GM21717 (cell line): ENCODE data around the gene ERBB4.

ENCODE experiments used
- ATAC-seq: cut with Tn5 transposase; IDR thresholded peaks from one replicate; pipeline ENCODE4 v1.9.1; 2021; ENCODE audit warnings: mild to moderate bottlenecking, moderate library complexity; ENCODE audit not compliant: unreplicated experiment

Gene ERBB4

DNA sequence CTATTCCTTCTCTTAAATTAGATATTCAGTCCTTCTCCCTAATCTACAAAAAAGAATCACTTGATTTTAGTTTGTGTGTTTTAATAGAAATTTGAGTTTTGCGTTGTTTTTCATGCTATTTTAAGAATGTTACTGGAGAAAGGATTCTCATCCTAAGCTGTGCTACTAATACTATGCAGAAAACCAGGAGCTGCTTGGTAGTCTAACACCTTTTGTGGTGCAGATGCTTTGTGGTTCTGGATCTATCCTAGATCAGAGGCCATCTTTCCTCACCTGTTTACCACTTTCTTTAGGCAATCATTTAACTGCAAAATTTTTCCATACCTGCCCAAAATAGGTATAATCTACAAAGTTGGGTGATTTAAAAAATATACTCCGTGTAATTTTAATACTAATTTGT, 1158.6 kb downstream of the ERBB4 start:
- no peak for ATAC-seq

DNA sequence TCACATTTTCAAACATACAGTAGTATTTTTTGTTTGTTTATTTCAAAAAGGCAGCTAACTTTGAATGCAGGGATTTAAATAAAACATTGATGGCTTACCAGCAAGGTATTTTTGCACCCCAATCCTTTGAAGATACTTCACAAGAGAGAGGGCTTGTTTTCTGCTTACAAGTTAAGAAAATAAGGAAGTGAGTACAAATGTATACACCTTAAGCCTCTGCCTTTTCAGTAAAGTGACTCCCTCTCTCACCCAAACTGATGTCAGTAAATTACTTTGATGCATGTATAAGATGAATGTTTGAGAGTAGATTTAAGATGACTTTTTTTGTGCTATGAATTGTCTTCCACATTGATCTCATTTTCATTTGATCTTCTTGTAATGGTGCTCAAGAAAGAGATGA, 1162.2 kb downstream of the ERBB4 start:
- ATAC-seq = no peak

DNA sequence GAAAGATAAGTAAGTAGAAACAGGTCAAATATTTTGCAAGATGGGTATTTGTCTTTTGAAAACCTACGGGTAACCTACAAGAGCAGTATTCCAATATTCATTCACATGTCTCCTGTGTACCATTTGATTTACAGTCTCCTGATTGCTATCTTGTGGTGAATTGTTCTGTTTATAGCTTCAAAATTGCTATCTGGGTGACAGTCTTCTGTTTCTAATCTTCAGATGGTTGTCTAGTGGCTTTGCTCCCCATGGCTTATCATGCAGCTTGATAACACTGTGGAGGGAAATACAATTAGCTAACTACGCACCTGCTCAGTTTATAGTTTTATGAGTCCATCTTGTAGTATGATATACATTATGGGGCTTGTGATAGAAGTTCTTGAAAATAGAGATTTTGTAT, 1165.4 kb downstream of the ERBB4 start:
- no peak for ATAC-seq

DNA sequence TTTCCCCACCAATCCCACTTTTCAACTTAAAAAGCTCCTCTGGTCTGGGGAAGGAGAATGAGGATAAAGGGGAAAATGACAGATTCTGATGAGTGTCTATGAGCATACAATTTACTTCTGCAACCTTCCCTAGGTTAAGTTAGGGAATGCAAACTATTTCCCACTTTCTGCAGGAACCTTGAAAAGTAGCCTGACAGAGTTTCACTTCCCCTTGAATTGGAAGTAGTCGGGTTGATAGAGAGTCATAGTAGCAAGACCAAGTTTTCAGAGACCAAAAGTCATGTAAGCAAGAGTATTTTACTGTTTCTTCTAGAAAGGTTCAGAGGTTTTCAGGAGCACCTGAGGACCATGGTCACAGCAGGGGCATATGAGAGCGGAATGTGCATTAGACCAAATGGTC, 1167.1 kb downstream of the ERBB4 start:
- no peak for ATAC-seq

DNA sequence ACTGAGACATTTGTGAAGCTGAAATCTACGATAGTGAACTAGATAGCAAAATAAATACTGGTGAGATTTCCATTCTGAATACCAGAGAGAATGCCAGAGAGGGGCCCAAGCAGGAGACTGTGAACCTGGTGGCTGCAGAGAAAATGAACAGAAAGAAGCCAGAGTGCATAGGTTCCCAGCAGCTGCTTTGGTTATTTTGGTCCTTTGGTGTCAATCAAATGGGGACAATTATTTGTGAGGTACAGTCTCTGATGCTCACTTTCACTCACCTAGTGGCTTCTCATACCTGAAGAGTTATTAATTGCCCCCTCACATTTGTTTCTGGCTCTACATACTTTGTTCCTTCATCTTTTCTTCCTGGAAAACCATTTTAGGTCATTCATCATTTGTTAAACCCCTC, 1170.1 kb downstream of the ERBB4 start:
- no peak for ATAC-seq

DNA sequence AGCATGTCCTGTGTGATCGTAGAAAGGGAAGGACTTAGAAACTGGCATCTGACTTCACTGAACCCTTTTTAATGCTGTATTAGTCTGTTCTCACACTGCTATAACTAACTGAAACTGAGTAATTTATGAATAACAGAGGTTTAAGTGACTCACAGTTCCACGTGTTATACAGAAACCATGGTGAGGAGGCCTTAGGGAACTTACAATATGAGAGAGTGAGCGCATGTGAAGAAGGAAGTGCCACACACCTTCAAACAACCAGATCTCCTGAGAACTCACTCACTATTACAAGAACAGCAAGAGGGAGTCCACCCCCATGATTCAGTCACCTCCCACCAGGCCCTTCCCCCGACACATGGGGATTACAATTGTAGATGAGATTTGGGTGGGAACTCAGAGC, 1170.9 kb downstream of the ERBB4 start:
- peak; percentile 95 for ATAC-seq

DNA sequence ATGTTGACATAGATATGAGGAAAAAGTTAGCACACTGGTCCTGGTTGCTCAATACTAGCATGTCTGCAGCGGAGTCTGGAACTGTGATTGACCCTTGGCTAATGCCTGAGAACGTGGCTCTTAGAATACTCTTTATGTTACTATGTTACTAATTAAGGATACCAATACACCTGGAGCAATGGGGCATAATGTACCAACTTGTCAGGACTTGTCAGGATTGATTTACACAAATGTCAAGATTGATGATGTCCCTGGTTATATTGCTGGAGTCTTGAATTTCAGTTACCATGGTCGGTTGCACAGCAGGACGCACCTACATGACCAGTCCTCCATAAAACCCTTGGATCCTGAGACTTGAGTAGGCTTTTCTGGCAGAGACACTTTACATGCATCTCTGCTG, 1171.3 kb downstream of the ERBB4 start:
- peak; percentile 10 for ATAC-seq

DNA sequence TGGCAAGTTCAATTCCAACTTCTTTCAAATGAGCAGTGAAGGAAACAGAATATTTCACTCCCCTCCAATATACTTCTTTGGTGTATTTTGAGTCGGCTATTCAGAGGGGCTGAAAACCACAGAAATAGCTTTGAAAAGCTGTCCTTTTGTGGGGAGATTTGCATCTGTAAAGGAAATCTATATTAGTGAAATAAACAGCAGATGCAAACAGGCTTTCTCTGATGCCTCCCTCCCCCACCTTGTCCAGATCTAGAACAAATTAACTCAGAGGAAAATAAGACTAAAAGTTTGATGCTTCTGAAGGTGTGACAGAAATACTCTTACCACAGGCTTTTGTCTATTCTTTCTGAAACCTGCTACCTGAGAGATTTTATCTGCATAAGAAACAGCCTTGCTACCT, 1173.7 kb downstream of the ERBB4 start:
- ATAC-seq = no peak

DNA sequence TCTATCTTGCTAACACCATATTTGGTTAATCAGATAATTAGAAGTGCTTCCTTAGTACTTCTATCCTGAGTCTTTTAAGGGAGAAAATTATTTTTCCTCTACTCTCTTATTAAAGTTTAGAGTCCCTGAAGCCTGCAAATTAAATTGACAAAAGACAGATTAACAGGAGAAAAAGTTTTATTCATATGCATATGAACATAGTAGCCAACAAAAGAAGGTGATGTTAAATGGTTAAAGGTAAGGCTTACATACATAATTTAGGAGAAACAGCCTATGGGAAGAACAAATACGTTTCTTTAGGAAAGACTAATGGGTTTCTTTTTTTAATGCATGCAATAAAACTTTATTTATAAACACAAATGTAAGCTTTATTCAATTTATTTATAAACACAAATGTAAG, 1177.2 kb downstream of the ERBB4 start:
- ATAC-seq = no peak

DNA sequence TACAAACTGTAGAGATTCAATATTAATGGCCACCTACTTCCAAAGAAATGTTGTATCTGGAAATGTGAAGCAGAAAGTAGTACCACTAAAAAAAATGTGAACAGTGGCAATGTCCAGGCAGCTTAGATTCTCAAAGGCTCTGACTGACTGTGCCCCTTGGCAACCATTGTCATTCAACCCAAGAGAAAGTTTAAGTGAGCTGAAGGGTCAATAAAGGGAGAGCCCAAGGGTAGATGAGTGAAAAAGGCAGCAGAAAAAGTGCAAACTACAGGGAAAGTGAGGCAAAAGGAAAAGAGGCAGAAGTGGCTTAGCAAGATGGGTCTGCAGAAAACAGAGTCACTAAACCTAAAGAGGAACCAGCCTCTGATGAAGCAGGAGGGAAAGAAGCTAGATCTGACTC, 1179.3 kb downstream of the ERBB4 start:
- no peak for ATAC-seq

DNA sequence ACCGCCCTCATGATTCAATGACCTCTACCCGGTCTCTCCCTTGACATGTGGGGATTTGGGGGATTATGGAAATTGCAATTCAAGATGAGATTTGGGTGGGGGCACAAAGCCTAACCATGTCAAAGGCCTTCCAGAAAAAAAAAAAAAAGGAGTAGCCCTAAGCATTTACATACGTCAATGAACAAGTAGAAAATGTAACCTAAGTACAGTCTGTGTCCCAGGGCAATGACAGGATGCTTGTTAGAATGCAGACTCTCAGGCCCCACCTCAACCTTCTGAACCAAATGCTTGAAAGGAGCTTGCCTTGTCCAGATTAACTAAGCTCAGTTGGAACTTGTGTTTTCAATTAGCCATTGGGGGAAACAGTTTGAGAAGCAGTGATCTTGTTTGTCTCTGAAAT, 1180.1 kb downstream of the ERBB4 start:
- no peak for ATAC-seq

DNA sequence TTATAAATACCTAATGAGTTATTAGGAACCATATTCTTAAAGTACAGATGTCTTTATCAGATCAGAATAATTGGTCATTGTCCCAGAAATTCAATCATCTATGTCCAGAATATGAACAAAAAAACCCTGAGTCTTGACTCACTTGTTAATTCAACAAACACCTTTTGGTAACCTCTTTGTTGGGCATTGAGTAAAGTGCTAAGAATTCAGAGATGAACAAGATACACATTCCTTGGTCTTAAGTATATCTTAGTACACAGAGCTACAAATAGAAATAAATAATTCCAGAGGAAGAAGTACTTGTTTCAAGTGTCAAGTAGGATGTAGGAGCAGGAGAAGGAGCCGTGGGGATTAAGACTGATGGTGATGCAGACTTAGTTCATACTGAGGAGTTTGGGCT, 1184.1 kb downstream of the ERBB4 start:
- no peak for ATAC-seq

DNA sequence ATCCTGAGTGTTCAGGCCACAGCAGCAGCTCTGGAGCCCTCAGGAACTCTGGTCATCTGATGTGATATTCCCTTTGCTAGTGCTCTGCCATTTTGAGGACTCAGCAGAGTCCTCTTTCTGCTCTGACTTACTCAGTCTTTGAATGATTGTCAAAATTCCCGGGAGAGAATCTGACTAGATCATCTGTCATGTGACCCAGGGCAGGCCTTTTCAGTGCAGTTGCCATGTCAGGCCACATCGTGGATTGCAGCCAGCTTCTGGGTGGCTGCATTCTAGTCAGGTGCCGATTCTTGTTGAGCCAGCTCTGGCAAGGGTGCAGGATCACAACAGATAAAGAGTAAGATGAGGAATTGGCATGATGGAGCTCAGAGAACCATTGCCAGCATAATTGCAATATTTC, 1186.6 kb downstream of the ERBB4 start:
- ATAC-seq = no peak

DNA sequence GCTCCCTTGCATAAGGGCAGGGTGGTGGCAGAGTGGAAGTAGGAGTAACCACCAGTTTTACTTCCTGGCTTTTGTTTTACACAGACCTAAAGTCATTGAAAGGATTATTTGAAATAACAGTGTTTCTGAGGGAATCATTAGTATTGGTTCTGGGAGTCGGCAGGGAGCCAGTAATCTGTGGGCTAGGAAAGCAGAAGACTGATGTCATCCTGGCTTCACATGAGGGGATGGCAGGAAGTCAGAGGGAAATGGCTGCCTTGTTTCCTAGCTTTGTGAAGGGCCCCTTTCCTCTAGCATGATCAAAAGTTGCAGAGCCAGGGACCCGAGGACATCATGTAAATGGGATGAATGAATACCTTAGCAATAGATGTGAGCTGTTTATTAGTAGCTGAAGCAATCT, 1189.6 kb downstream of the ERBB4 start:
- no peak for ATAC-seq

DNA sequence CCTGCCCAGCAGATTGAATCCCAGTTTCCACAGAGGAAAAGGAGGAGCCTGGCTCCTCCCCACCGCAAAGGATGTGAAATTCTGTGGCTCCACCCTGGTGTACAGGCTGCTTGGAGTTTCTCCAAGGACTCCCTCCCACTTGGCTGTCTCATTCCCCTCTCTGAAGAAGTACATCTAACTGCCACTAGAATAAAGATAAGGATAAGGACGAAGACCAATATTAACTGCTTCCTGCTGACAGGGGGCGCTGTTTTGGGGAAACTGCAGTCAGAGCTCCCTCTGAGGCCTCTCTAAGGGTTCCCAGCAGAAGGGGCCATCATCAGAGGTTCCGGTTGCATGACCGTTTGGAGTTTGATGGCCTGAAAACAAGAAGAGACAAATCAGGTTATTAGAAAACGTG, 1191.3 kb downstream of the ERBB4 start:
- no peak for ATAC-seq

DNA sequence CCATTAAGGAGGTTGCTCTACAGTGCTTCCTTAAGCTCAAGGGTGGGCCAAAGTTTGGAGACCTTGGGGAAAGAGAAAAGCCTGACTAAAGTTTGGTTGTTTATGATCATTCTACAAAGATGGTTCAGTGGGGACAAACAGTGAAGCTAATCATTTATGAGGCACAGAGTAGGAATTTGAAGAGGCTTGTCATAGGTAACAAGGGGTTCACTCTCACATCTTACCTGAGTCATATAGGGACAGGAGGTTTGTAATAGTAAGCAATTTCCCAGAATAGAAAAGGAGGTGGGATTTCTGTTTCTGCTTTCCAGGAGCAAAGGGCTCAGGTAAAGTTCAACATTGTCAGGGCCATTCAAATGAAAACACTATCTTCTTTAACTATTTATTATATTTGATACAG, 1194.3 kb downstream of the ERBB4 start:
- ATAC-seq = no peak

DNA sequence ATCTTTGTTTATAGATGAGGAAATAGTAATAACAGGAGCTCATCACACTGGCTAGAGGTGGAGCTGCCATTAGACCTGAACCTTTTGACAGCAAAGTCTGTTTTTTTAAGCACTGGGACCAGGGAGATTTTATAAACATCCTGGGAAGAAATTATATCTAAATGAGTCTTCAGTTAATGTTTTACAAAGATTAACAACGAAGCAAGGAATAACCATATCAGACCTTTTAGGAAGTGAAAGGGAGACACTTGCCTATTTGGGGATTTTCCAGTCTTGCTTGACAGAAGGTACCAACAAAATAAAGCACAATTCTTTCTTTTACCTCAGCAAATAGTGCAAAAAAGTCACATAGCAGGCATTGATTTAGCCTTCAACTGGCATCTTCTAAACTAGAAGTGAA, 1205.2 kb downstream of the ERBB4 start:
- no peak for ATAC-seq

DNA sequence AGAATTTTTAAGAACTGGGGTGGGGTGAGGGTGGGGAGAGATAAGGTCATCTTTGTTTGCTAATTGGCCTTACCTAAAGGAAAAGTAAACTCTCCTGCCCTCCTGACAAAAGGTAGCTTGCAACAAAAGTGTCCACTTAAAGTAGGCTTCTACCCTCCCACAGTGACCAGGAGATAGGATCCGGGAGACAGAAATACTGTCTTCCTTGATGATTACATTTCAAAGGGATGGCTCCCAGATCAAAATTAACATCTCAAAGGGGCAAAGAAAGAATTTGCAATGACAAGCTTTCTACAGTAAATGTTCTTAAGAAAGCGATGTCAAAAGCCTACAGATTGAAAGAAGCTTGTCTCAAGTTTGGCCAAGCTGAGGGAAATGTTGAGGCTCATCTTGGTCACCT, 1206.9 kb downstream of the ERBB4 start:
- no peak for ATAC-seq

DNA sequence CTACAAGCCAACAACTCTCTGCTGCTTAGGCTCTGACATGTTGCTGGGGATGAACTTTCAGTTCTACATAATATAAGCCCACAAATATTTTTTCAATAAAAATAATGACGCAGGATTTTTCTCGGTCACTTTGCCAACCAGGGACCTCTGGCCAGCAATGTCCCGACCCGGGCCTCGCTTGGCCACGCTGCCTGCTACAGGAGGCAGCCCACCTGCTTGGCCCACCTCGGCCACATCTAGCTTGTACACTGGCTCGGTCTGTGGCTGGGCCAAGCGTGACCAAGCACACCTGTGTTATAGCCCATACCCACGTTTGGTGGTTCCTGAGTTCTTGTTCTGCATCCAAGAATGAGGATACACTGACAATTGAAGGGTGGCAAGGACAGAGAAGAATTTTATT, 1208.7 kb downstream of the ERBB4 start:
- no peak for ATAC-seq

DNA sequence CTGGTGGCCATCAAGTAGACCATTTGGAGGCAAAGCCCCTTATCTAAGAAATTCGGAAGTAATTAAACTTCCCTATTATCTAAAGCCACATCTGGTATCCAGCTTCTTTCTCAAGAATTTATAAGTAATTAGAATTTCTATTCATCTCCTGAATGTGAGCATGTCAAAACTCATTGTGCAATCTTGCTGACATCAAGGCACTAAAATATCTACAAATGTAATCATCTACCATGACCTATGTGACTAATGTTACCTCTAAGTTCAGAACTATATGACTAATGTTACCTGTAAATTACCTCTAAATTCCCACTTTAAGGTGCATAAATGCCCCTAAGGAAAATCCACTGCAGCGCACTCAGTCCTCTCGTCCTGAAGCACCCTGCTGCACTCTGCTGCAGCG, 1209.2 kb downstream of the ERBB4 start:
- ATAC-seq = no peak

DNA sequence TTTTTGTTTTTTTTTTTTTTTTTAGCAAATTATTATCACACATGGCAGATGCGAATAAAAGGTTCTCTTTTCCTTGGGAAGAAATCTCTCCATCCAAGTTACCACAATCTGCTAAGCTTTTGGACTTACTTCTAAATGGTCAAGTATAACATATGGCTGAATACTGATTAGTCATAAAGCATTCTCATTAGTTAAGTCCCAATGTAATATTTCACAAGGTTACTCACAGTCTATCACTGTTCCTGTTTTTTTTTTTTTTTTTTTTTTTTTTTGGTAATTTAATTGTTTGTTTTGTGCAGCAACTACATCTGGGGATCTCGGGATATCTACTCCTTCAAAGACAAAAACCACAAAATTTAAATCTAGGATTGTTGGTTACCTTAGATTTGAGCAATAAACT, 1210.5 kb downstream of the ERBB4 start:
- no peak for ATAC-seq
